ENCODE results near the gene TMED5.
"Not testable (repeated sequence)": the region's sequence is repeated elsewhere in the genome, so short reads cannot be mapped to it uniquely, and the experiment has no call there.

DNA sequence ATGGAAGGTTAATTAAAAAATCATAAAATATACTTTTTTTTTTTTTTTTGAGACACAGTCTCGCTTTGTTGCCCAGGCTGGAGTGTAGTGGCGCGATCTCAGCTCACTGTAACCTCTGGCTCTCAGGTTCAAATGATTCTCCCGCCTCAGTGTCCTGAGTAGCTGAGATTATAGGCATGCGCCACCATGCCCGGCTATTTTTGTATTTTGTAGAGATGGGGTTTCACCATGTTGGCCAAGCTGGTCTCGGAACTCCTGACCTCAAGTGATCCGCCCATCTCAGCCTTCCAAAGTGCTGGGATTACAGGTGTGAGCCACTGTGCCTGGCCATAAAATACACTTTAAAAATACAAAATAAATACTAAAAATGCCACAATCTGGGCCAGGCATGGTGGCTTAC lies 16.9 kb downstream of the TMED5 start:
- not testable (repeated sequence) for TF ChIP-seq POLR2A (IDR thresholded peaks at IDR 0.05; ENCODE audit: low read depth, low read length); POLR2AphosphoS5 (IDR thresholded peaks at IDR 0.05; ENCODE audit: low read depth, low read length); TAF1 (IDR thresholded peaks at IDR 0.05; ENCODE audit: low read depth, low read length); SPI1 (IDR thresholded peaks at IDR 0.05; ENCODE audit: low read depth, low read length); PAX5 (IDR thresholded peaks at IDR 0.05; ENCODE audit: insufficient read depth, low read length, severe bottlenecking); POU2F2 (IDR thresholded peaks at IDR 0.05; ENCODE audit: low read depth, low read length)

Measured in GM12891 (cell line).